DMS153 treated with DMSO at 0.1 percent for 48 hours (cell line): ENCODE results near the gene PRR33.

Source experiments
- DNase-seq: peaks from one replicate; lab custom pipeline; 2025; ENCODE audit not compliant: unreplicated experiment; lab: John Stamatoyannopoulos, UW

Gene PRR33

GRCh38 chr11:1852271-1852876 lies 39.3 kb downstream of the PRR33 start:
- no peak for DNase-seq

DNA sequence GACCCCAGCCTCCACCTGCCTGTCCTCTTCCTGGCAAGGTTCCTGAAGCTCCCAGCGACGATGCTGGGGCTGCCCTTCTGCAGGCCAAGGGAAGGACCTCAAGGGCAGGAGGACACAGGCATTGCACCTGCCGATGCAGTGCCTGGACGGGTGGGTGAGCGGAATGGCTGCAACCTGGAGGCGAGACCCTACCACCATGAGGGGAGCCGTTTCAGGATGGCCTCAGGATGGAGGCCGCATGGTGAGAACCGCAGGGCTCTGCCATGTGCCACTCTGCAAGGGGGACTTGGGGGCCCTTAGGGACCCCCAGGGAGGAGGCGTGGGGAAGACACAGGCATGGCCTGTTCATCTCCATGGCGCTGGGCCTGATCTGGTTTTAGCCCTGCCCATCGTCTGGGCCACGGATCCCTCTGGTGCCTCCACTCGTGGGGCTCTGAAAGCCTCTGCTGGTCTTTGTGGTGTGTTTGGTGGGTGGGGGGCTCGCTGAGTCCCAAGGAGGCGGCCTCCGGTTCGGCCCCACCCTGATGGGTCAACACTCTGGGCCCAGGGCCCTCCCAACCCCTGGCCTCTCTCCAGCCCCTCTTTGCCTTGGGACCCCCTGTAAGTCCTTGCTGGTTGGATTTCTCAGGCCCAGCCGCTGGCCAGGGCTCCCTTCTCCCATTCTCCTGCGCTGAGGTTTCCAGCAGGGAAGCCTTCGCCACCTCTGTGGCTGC lies 40.1 kb downstream of the PRR33 start:
- DNase-seq, result no peak

GRCh38 chr11:1848640-1849430 lies 42.9 kb downstream of the PRR33 start:
- no peak for DNase-seq

DNA sequence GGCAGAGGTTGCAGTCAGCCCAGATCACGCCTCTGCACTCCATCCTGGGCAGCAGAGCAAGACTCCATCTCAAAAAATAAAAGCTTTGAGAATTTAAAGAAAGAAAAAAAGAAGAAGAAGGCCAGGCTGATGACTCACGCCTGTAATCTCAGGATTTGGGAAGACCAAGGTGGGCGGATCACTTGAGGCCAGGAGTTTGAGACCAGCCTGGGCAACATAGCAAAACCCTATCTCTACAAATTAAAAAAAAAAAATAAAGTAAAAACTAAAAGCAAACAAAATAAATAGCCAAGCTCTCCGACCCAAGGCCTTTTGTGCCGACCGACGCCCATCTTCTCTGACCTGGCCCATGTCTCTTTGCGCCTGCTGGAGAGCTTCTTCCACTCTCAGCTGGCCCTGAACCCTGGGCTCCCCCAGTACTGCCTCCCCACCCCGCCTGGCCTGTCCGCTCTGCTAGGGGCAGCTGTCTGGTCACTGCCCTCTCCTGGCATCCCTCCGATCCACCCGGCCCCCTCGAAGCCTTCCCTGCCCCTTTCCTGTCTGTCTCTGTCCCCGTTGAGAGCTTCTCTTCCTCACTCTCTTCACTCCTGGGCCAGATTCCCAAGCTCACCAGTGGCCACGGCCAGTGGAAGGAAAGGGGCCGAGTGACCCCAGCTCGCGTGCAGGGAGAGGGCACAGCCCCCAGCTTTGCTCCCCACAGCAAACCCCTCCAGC lies 43.6 kb downstream of the PRR33 start:
- DNase-seq, result no peak

- no peak for DNase-seq
These were observed 44.5 kb downstream of the PRR33 start for GRCh38 chr11:1847006-1847735.

GRCh38 chr11:1846453-1846932 lies 45.2 kb downstream of the PRR33 start:
- DNase-seq, result no peak

GRCh38 chr11:1845561-1846452 lies 45.9 kb downstream of the PRR33 start:
- no peak for DNase-seq

DNA sequence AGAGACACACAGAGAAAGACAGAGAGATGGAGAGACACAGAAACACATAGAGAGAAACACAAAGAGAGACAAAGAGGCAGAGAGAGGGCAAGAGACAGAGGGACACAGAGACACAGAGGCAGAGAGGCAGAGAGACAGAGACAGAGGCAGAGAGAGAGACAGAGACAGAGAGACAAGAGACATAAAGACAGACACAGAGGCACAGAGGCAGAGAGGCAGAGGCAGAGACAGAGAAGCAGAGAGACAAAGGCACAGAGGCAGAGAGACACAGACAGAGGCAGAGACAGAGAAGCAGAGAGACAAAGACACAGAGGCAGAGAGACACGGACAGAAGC lies 46.6 kb downstream of the PRR33 start:
- no peak for DNase-seq

GRCh38 chr11:1844221-1845094 lies 47.2 kb downstream of the PRR33 start:
- no peak for DNase-seq

GRCh38 chr11:1843796-1844195 lies 47.9 kb downstream of the PRR33 start:
- no peak for DNase-seq

- no peak for DNase-seq
These were observed 48.6 kb downstream of the PRR33 start for GRCh38 chr11:1843098-1843473.

DNA sequence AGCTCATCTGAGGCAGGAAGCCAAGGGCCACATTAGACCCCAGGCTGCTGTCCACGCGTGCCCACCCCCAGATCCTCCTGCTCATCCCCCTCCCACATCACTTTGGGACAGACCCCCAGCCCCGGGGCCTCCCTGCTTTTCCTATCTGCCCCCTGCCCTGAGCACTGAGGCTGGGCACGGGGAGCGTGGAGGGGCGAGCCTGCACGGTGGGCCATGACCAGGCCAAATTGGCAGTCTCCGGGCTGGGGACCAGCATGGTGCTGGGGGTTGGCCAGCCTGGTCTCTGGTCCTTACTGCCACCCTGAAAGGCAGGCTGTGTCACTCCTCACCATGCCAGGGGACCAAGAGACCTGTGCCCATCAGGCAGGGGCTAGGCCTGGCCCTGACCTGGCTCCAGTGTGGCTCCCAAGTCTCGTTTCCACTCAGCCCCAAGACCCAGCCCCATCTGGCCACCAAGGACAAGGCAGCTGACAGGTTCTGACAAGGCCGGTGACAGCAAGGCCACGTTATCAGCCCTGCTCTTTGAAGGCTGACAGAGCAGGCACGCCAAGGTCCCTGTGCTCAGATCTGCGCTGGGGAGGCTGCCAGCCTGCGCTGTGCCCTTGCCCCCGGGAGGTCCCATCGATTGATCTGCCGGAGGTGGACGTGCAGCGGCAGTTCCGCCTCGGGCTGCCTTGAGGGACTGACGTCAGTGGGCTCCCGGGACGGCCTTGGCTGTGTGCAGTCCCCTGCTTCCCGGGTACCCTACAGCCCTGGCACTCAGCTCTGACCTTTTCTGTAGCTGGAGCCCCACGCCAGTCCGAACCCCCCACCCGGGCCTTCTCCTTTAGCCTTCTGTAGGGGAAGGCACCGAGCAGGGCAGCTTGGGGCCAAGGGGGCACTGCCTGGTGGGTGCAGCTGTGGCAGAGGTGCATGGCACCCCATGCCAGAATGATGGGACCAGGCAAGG lies 49.3 kb downstream of the PRR33 start:
- DNase-seq, result no peak

GRCh38 chr11:1841511-1842148 lies 50.1 kb downstream of the PRR33 start:
- DNase-seq, result no peak

DNA sequence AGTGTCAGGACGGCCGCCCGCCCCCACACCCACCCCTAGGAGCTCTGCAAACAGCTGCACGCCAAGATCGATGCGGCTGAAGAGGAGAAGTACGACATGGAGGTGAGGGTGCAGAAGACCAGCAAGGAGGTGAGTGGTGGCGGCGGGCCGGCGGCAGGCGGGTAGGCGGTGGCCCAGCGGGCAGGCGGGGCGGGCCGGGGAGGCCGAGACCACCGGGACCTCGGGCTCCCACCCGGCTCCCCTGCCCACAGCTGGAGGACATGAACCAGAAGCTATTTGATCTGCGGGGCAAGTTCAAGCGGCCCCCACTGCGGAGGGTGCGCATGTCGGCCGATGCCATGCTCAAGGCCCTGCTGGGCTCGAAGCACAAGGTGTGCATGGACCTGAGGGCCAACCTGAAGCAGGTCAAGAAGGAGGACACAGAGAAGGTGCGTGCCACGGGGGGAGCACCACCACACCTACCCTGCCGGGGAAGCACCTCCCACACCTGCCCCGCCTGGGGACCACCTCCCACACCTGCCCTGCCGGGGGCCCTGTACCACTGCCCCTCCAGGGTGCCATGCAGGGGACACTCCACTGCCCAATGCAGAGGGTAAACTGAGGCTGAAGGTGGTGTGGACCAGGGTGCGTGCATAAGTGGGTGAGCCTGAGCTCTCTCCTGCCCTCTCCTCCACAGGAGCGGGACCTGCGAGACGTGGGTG lies 50.8 kb downstream of the PRR33 start:
- DNase-seq, result no peak

DNA sequence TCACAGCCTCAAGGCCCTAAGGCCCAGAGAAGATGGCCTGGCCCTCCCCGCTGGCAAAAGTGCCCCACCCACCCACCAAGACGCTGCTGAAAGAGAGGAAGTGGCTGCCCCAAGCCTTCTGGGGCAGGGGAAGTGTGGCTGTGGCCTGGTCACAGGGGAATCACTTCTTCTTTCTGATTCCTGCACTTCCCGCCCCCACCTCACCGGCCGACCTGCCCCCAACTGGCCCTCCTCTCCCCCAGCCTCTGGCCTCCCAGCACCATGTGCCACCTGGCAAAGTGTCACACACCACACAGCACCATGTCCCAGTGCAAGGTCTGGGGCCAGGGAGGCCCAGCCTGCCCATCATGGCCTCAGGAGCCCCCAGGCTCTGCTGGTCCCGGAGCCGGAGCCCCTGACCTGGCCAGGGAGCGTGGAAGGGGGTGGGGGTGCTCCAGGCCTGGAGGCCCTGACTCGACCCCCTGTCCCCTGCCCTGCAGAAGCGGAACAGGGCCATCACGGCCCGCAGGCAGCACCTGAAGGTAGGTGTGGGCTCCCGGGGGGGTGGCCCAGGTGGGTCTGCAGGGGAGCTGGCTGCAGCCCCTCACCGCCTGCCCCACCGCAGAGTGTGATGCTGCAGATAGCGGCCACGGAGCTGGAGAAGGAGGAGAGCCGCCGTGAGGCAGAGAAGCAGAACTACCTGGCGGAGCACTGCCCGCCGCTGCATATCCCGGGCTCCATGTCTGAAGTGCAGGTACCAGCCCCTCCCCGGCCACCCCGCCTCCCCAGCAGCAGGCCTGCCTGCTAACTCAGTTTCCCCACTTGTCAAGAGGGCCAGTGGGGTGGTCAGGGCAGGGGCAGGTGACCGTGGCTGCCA lies 51.5 kb downstream of the PRR33 start:
- DNase-seq, result no peak
